DMS79 (cell line): ENCODE results near the gene TRPV4.

Experiments used
- DNase-seq: peaks from one replicate; lab custom pipeline; 2025; lab: John Stamatoyannopoulos, UW

Gene TRPV4

DNA sequence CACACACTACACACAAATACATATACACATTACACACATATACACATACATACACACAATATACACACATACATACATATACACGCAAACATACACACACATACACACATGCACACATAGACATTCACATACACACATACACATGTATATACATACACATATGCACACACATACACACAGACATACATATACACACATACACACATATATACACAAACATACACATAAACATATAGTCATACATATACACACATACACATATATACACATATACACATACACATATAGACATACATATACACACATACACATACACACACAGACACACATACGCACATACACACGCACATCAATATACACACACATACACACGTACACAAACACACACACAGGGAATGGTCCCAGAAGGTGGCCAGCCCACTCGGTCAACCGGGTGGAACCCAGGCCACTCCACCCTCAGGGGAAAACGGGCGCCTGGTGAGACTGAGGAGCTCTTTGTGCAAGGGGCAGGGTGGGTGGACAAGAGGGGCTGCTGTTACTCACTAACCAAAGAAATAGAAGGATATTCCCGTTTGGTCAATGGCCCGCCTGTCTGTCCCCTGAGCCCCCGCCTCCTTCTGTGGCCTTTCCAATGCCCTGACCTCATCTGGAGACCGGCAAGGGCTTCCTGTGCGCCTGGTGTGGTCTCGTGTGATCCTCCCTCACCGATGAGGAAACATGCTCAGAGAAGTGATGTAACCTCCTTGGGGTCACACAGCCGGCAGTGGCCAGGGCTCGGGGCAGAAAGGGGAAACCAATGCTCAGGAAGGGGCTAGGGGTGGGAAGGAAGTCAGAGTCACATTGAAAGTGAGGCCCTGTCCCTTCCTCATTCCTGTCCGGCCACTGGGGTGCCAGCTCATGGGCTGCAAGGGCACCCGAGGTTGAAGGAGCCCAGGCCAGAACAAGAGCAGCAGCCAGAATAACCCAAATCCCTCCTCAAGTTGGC lies 5.3 kb downstream of the TRPV4 start:
- DNase-seq: no peak

DNA sequence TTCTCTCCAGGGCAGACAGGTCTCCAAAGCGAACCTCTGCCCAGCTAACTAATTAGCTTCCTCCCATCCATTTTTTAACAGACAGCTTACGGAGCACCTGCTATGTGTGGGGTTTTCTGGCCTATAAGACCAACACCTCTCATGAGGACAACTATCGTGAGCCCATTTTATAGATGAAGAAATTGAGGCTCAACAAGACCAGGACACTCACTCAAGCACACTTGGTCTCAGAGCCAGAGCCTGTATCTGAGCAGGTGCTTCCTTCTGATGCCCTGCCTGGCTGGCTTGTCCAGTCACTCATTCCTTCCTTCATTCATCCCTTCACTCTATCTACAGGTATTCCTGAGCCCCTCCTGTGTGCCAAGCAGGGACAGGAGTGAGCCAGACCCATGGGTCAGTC lies 6.1 kb downstream of the TRPV4 start:
- DNase-seq: no peak

DNA sequence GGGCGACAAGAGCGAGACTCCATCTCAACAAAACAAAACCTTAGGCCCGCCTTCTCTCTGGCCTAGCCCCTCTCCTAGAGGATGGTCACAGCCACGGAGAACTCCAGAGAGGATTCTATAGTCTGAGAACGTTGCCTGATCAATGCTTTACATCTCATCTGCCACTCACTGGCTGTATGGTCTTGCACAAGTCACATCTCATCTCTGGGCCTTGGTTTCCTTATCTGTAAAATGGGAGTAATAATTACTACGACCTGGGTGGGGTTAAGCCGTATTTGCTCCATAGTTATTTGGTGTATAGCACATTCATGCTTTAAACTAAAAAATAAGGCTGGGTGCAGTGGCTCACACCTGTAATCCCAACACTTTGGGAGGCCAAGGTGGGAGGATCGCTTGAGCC lies 8.5 kb downstream of the TRPV4 start:
- no peak for DNase-seq

DNA sequence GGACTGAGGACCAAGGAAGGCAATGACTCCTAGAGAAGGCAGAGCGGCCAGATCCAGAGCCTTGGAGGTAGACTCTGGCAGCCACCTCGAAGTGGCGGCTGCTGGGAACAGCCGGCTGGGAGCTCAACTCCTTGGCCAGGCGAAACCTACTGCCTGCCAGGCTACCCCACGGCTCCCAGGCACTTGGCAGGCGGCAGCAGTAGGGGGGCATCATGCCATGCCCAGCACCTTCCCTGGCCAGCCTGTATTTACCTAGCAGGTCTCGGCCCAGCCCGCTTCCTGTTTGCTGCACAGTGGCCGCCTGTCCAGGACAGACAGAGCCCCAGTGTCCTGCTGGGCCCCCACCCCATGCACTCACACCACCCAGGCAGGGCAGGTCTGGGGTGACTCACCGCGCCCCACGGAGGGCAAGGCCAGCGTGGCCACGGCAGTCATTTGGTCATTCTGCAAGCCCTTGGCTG lies 10.2 kb downstream of the TRPV4 start:
- no peak for DNase-seq

DNA sequence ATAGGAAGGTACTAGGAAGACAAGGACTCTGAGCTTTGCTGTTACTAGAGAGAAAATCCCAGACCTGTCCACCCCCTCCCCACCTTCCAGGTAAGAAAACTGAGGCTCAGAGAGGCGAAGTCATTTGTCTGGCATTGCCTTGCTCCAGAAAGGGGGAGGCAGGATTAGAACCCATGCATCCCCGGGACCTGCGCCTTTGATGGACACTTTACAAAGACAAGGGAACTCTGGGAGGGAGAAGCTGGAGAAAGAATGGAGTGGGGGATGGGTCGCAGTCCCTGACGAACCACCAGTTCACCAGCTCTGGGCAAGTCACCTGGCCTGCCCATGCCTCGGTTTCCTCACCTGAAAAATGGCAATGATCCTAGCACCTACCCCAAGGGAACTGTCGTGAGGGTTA lies 10.8 kb downstream of the TRPV4 start:
- no peak for DNase-seq

DNA sequence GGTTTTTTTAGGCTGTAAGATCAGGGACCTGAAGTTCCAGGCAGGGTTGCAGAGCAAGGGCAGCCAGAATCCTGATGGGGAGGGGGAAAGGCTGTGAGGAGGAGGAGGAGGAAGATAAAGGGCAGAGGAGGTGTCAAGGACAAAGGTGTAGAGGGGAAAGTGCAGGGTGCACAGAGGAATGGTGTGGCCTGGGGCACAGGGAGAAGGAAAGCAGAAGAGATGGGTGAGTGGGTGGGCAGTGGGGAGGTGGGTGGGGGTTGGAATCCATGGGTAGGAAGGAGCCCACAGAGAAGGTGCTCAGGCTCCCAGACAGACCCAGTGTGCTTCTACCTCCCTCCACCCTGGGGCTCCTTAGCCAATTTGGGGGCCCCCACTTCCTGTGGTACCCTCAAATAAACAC lies 11.2 kb downstream of the TRPV4 start:
- DNase-seq: no peak

DNA sequence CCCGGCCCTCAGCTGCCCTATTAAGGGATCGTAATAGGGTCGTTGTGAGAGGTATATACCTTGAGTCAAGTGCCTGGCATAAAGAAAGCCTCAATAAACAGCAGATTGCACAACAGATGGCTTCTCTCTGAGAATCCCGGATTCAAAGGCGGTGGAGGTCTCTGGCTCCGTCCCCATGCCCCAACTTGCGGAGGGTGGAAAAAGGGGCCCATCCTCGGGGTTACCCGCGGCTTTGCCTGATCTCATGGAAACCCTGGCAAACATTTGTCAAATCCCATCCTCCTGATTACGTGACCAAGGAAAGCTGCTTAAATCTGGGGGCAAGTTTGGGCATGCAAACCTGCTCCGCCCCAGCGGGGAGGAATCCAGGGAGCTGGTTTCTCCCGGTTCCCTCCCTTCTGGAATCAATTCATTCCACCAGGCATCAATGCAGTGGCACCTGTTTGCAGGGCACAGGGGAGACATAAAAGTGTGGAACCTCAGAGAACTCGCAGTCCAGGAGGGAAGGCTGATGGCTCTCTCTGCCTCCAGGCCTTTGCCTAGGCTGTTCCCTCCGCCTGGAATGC lies 12.3 kb downstream of the TRPV4 start:
- peak; percentile 58 for DNase-seq

DNA sequence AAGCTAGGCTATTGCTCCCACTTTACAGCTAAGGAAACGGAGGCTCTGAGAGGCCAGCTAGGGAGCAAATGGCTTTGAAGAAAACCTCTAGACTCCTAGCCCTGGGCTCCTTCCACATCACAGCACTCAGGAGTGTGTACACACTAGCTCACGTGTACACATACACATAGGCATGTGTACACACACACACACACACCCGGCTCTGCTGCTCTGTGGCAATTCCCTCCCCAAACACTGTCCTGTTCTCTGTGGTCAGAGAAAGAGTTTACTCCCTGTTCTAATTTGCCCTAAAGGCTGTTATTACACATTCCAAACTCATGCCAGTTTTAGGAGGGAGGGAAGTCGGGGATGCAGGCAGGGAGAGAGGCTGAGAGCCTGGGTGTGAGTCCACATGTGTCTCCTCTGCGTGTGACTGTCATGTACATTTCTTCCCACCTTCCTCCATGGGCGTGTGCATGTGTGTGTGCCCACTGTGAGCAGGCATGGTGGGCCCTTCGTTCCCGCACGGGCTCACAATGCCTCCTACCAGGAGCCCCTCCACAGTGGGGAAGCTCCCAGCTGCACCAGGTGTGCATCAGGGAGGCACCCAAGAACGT lies 14.2 kb downstream of the TRPV4 start:
- no peak for DNase-seq

DNA sequence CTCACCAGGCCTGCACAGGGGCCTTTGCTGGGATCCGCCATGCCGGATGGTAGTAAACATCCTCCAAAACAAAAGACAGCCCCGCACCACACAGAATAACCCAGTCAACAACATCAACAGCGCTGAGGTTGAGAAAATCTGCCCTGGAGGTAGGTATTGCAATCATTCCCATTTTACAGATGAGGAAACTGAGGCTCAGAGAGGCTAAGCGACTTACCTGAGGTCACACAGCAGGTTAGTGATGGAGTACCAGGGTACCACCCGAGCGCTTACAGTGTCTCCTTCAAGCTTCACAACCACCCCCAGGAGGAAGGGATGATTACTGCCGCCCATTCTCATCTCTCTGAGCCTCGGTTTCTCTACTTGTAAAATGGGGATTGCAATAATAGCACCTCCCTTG lies 14.9 kb downstream of the TRPV4 start:
- DNase-seq: no peak

DNA sequence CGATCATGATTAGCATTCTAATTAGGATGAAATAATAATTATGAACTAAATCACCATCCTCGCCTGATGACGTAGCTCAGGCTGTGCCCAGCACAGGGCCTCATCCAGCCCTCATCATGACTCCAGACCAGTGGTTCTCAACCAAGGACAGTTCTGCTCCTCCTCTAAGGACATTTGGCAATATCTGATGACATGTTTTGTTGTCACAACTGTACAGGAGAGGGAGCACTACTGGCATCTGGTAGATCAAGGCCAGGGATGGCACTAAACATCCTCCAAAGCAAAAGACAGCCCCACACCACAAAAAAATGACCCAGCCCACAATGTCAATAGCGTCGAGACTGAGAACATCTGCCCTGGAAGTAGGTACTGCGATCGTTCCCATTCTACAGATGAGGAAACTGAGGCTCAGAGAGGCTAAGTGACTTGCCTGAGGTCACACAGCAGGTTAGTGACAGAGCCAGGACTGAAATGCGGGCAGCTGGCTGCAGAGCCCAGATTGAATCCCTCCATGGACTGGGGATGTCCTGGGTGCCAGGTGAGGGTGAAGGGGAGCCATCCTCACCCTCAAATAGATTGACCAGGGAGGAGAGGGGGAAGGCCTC lies 15.5 kb downstream of the TRPV4 start:
- DNase-seq: no peak

DNA sequence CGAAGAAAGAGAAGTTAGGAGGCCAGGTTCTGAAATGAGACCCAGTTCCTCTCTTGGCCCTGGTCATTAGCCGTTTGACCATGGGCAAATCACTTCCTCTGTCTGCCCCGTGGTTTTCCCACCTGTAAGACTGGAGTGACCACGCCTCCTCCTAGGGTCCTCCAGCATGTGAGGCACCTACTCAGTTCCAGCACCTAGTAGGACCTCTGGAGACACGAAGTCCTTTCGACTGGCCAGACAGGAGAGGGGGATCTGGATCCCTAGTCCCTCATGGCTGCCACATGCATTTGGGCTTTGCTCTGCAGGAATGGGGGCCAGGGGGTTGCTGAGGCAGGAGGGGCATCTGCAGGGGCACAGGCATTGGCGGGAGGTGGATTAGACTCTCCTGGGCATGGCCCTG lies 16.3 kb downstream of the TRPV4 start:
- DNase-seq: no peak

DNA sequence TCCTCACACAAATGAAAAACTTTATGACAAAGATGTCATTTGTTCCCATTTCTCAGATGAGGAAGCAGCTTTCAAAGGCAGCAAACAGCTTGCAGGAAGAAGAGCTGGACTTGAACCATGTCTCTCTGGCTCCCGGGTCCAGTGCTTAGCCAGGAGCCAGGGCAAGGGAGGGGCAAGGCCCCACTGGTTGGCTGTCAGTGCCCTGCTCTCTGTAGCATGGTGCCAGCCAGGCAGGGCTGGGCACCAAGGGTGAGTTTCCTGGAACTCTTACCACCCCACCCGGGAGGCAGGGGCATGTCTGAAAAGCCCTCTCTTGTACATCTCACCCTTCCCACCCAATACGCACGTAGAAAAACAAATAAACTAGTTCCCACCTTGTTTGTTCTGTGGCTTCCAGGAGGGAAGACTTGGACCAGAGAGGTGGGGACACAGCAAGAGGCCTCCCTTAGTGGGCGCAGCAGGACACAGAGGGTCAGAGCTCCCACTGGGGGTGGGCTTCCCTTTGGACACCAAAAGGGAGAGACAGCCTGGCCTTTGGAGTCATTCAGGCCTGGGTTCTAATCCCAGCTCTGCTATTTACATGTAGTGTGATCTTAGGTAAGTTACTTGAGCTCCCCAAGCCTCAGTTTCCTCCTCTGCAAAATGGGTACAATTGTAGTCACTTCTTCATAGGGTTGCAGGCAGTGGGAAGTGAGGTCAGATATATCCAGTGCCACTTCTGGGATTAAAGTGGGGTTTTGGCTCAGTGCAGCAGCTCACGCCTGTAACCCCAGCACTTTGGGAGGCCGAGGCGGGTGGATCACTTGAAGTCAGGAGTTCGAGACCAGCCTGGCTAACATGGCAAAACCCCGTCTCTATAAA lies 17.2 kb downstream of the TRPV4 start:
- no peak for DNase-seq

DNA sequence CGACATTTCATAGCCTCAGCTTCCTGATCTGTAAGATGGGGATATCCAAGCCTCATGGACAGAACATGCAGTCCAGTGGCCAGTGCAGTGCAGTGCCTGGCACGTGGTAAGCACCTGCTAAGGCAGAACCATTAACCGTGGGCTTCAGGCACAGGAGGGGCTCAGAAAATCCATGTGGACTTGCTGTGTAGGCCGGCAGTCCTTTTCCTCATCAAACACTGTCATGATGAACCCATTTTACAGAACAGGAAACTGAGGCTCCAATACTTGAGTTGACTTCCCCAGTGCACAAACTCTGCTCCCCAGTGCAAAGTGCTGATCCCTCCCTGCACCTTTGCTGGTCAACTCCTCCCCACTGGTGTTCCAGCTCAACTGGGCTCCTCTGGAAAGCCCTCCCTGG lies 18.0 kb downstream of the TRPV4 start:
- DNase-seq: no peak

DNA sequence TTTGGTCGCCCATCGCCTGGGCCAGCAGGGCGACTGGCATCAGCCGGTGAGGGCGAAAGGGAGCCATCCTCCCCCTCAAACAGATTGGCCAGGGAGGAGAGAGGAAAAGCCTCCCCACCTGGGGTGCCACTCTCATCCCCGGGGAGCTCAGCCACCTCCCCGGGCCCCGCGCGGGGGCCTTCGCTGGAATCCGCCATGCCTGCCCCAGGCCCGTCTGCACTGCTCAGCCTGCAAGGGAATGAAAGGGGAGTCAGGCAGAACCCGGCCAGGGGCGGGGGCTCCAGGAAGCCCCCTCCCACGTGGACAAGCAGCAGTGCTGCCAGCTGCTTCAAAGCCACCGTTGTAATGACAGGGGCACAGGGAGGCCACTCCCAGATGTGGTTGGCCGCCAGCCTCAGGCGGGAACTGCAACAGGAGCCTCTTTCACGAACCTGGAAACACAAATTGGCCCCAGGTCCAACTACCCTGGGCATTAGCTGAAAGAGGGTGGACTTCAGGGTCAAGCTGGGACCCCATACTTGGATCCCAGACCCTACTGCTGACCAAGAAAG lies 18.5 kb downstream of the TRPV4 start:
- DNase-seq: no peak

DNA sequence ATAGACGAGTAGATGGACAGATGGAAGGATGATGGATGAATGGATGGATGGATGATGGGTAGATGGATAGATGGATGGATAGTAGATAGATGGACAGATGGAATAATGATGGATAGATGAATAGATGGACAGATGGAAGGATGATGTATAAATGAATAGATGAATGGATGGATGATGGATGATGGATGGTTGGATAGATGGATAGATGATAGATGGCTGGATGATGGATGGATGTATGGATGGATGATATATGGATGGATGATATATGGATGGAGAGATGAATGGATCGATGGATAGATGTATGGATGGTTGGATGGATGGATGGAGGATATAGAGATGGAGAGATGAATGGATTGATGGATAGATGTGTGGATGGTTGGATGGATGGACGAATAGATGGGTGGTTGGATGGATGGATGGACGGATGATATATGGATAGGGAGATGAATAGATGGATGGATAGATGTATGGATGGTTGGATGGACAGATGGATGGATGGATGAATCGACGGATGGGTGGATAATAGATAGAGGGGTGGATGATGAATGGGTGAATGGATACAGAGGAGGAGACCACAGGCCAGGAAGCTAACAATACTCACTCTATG lies 19.3 kb downstream of the TRPV4 start:
- DNase-seq: no peak

DNA sequence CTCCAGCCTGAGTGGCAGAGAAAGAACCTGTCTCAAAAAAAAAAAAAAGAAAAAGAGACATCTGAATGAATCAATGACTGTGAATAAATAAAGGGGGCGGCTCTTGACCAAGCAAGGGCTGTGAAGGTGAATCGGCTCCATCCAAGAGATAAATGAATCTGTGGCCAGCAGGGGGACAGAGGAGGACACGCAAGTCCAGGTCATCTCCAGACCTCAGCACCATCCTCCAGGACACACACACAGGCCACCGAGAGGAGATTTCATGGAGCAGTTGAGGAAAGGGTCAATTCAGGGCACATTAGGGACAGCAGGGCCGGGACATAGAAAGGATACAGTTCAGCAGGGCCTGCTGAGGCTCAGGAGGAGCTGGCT lies 21.6 kb downstream of the TRPV4 start:
- DNase-seq: no peak

DNA sequence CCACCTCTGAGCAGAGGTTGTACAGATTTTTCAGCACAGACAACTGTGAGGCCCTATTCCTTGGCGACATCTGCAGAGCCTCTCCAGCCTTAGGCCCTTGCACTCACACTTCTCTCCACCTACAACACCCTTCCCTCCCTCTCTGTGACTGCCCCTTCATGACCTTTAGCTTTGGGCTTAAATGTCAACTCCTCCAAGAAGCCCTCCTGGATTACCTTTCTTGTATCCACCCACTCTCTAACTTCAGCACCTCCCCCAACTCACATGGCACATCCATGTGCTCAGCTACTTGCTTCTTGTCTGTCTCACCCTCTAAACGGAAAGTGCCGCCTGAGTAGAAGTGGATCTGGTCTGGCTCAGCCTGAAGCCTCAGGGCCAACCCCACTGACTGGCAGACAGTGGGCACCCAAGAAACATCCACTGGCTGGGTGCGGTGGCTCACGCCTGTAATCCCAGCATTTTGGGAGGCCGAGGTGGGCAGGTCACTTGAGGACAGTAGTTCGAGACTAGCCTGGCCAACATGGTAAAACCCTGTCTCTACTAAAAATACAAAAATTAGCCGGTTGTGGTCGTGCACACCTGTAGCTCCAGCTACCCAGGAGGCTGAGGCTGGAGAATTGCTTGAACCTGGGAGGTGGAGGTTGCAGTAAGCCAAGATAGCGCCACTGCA lies 22.1 kb downstream of the TRPV4 start:
- DNase-seq: no peak

DNA sequence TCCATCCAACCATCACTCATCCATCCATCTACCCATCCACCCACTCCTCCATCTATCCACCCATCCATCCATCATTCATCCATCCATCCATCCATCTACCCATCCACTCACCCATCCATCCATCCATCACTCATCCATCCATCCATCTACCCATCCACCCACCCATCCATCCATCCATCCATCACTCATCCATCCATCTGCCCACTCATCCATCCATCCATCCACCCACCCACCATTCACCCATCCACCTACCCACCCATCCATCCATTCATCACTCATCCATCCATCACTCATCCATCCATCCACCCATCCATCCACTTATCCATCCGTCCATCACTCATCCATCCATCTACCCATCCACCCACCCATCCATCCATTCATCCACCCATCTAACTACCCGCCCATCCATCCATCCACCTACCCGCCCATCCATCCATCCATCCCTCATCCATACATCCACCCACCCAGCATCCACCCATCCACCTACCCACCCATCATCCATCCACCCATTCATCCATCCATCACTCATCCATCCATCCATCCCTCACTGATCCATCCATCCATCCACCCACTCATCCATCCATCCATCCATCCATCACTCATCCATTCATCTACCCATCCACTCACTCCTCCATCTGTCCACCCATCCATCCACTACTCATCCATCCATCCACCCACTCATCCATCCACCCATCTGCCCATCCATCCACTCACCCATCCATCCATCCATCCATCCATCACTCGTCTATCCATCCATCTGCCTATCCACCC lies 24.1 kb downstream of the TRPV4 start:
- DNase-seq: no peak

DNA sequence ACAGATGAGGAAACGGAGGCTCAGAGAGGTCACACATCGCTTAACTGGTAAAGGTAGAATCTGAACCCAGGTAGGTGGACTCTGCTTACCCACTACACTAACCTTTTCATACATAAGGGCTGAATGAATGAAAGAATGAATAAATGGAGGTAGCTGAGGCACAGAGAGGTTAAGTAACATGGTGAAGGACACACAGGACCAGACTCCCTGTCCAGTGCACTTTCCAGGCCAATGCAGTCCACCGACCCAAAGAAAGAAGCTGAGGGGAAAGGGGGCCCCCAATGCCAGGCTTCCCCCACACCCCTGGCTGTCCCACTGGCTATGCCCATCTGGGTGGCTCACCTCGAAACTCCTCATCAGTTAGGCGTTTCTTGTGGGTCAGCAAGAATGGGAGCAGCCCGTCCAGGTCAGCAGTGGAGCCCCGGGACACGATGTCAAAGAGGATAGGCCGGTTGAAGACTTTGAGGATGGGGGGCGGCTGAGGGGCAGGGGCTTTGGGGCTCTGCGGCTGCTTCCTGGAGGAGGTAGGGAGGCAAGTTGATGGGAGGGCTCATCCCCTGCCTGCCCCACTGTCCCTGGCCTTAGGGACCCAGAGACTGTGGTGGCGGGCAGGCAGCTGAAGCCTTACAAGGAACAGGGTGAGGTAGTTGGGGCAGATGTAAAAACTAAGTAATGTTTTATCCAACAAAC lies 25.1 kb downstream of the TRPV4 start:
- no peak for DNase-seq
